Spleen (tissue), 11 donors: Measurements from ENCODE around the gene PRODH2. TPM values are rescaled to one million over a fixed set of nuclear protein-coding genes. Genes with fewer than 3 reads are reported as not detected.

Experiments used
- DNase-seq: peaks from one replicate; pipeline ENCODE4 v3.0.0-alpha.2; 2020
- H3K27ac ChIP-seq, 8 donors: fragments of 200-600 bp; sonication (generic) in 7 of 8; 1 replicate in 4 of 8; 2 replicates in 4 of 8; pipeline versions ENCODE4 v1.5.0 to v1.8.0; 2016 to 2021; ENCODE audit warnings: inconsistent platforms in 4 of 8, mild to moderate bottlenecking in 4 of 8, moderate library complexity in 1 of 8
- H3K27me3 ChIP-seq, 7 donors: fragments of 200-600 bp; sonication (generic) in 6 of 7; replicated peaks in 1 of 7; 1 replicate in 4 of 7; 2 replicates in 3 of 7; pipeline versions ENCODE4 v1.5.0 to v1.8.0; 2016 to 2021; ENCODE audit warnings: inconsistent platforms in 3 of 7, mild to moderate bottlenecking in 1 of 7
- H3K36me3 ChIP-seq, 6 donors: fragments of 200-600 bp; sonication (generic) in 5 of 6; 1 replicate in 4 of 6; 2 replicates in 2 of 6; pipeline versions ENCODE4 v1.5.0 to v1.8.0; 2016 to 2021; ENCODE audit warnings: inconsistent platforms in 2 of 6
- H3K4me1 ChIP-seq, 6 donors: fragments of 200-600 bp; sonication (generic) in 5 of 6; 1 replicate in 3 of 6; 2 replicates in 3 of 6; pipeline versions ENCODE4 v1.5.0 to v1.8.0; 2016 to 2021; ENCODE audit warnings: inconsistent platforms in 3 of 6
- H3K4me3 ChIP-seq, 8 donors: fragments of 200-600 bp; sonication (generic) in 7 of 8; 1 replicate in 4 of 8; 2 replicates in 4 of 8; pipeline versions ENCODE4 v1.5.0 to v1.8.0; 2016 to 2021; ENCODE audit warnings: inconsistent platforms in 4 of 8, mild to moderate bottlenecking in 4 of 8, moderate library complexity in 2 of 8
- H3K9me3 ChIP-seq, 8 donors: fragments of 200-600 bp; sonication (generic) in 7 of 8; 1 replicate in 4 of 8; 2 replicates in 4 of 8; pipeline versions ENCODE4 v1.5.0 to v1.8.0; 2016 to 2021; ENCODE audit warnings: inconsistent platforms in 4 of 8
- POLR2A ChIP-seq, 3 donors: fragments of 450-650 bp; IDR thresholded peaks; one replicate each; pipeline ENCODE4 v1.5.1; 2017; ENCODE audit warnings: antibody characterized with exemption in 3 of 3, mild to moderate bottlenecking in 1 of 3
- POLR2AphosphoS5 ChIP-seq, 3 donors: sonication (generic); formaldehyde crosslinking; IDR thresholded peaks; one replicate each; pipeline ENCODE4 v1.5.1; 2017; ENCODE audit warnings: antibody characterized with exemption in 3 of 3
- WGBS, 5 donors: extraction: QIAGEN DNeasy Blood & Tissue Kit in 3 of 5; methylation state at CpG; one replicate each; pipeline versions ENCODE4 v1.1.5 to v1.1.7; 2013 to 2018; 5-methylcytosine and 5-hydroxymethylcytosine counted together
- intact Hi-C: fragments of 100-400 bp; cut with DNase I; formaldehyde crosslinking; loops from one replicate; pipeline ENCODE4 v1.15.0; 2023; ENCODE audit warnings: low total_unique reads
- polyA plus RNA-seq, 3 donors: library from polyadenylated mRNA; stranded (reverse); fragments of 200-250 nt; gene quantifications; one replicate each; pipeline ENCODE4 v1.2.1, GENCODE V29; 2013
- total RNA-seq, 7 donors: library from RNA; depleted of rRNA in 3 of 7; stranded (reverse); fragments of >200 nt in 3 of 7; fragmentation: NEBNext Ultra II Directional in 4 of 7; extraction: Animal tissue kit (Norgen Biotek cat#: 25700) in 4 of 7; gene quantifications; one replicate each; pipeline versions ENCODE4 v1.1.0 to v1.2.1, GENCODE V29; 2016 to 2021
- TF ChIP-seq, protein P1 (sequence below), 11 experiments: fragments of 200-600 bp in 7 of 11; fragments of 450-650 bp in 4 of 11; sonication (generic) in 4 of 11; IDR thresholded peaks in 8 of 11; conservative IDR thresholded peaks in 3 of 11; 1 replicate in 7 of 11; 2 replicates in 4 of 11; pipeline versions ENCODE4 v1.4.0 to v1.8.0; 2016 to 2021; ENCODE audit warnings: antibody characterized with exemption in 11 of 11, inconsistent platforms in 4 of 11, mild to moderate bottlenecking in 1 of 11
- donor health status: healthy with polysubstance abuse.
- donor health status: DM: no; HTN: no; CAD: no; lungs with moderate emphysema.
- donor health status: DM: no; HTN: no; CAD: no.
- donor health status: Bipolar disorder and iron deficiency.
- donor health status: healthy.
- donor health status: DM: no; HTN: no; CAD: no.
- donor health status: DM: yes; HTN: yes; CAD: no.

Gene PRODH2
- total and polyA plus RNA-seq, 10 donors = 0.06 TPM; not detected in 9

DNA sequence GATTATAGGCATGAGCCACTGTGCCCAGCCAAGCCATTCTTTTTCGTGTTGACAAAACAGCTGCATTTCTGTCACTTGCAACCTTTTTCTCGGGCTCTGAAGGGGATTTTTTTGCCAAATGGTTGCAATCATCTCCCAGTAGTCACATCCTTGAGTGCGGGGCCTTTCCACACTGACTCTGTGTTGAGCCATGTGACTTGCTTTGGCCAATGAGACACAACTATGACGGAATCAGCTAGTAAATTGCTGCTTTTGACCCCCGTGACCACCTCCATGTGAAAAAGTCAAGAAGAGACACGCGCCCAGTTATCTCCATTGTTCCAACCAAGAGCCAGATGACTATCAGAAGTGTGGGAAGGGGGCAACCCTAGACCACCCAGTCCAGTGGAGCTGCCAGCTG, 21.3 kb upstream of the PRODH2 start:
- Histone ChIP-seq H3K27me3 (peaks cover 0 to 84% (median 0%) of the 10 kb centered on the region in 7 donors), H3K36me3 (no peaks in the 10 kb centered on the region), H3K4me3 (no peak overlapping the region), H3K9me3 (peaks cover 0 to 12% (median 11%) of the 10 kb centered on the region in 8 donors), H3K4me1 (no peaks in the 10 kb centered on the region), H3K27ac (no peak overlapping the region)
- DNase-seq = no peak
- TF ChIP-seq POLR2AphosphoS5 (IDR thresholded peaks at IDR 0.05) (no peak), POLR2A (IDR thresholded peaks at IDR 0.05) (no peak)
- TF ChIP-seq, protein P1, sequence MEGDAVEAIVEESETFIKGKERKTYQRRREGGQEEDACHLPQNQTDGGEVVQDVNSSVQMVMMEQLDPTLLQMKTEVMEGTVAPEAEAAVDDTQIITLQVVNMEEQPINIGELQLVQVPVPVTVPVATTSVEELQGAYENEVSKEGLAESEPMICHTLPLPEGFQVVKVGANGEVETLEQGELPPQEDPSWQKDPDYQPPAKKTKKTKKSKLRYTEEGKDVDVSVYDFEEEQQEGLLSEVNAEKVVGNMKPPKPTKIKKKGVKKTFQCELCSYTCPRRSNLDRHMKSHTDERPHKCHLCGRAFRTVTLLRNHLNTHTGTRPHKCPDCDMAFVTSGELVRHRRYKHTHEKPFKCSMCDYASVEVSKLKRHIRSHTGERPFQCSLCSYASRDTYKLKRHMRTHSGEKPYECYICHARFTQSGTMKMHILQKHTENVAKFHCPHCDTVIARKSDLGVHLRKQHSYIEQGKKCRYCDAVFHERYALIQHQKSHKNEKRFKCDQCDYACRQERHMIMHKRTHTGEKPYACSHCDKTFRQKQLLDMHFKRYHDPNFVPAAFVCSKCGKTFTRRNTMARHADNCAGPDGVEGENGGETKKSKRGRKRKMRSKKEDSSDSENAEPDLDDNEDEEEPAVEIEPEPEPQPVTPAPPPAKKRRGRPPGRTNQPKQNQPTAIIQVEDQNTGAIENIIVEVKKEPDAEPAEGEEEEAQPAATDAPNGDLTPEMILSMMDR (IDR thresholded peaks at IDR 0.05 in 8 of 11, conservative IDR thresholded peaks at IDR 0.05 in 3 of 11) = no peak
- WGBS, 5 donors = 54 to 60% (median 59%) methylated on average over 7 of the region's 7 CpGs
- intact Hi-C loops = no loop called here

DNA sequence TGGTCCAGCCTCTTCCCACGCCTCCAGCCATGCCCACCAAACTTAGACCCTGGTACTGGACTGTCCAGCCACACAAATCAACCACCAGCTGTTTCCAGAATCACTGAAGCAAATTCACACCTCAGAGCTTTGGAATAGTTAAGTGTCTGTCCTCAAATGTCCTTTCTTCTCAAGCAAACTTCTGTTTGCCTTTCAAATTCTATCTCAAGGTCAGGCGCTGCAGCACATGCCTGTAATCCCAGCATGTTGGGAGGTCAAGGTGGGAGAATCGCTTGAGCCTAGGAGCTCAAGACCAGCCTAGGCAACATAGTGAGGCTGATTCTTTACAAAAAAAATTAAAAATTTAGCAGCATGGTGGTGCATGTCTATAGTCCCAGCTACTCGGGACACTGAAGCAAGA, 19.4 kb upstream of the PRODH2 start:
- H3K27ac ChIP-seq = no peak overlapping the region
- DNase-seq = no peak
- 73 to 79% (median 75%) methylated on average over 4 of the region's 4 CpGs for WGBS, 5 donors
- H3K36me3 ChIP-seq = no peaks in the 10 kb centered on the region
- peaks cover 0 to 92% (median under 1%) of the 10 kb centered on the region in 7 donors for H3K27me3 ChIP-seq
- intact Hi-C loops = no loop called here
- no peaks in the 10 kb centered on the region for H3K9me3 ChIP-seq
- no peaks in the 10 kb centered on the region for H3K4me1 ChIP-seq
- TF ChIP-seq POLR2AphosphoS5 (IDR thresholded peaks at IDR 0.05) = no peak
- TF ChIP-seq POLR2A (IDR thresholded peaks at IDR 0.05) = no peak
- TF ChIP-seq, protein P1 (IDR thresholded peaks at IDR 0.05 in 8 of 11, conservative IDR thresholded peaks at IDR 0.05 in 3 of 11) = no peak
- H3K4me3 ChIP-seq = no peak overlapping the region

DNA sequence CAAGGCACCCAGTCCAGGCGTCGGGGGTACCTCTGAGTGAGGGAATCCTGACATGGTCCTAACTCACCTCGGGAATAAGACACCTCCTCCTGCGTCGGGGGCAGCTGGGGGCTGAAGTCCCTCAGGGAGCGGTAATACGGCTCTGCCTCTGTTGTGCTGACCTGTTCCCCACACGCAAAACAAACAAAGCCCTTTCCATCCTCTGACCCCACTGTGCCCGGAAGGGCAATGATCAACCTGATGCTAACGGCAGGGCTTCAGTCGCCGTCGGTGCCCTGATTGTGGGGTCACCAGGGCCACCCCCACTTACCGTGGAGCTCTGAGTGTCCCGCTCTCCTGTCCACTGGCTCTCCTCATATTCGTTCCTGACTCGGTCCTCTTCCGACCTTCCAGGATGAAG, 18.3 kb upstream of the PRODH2 start:
- H3K9me3 ChIP-seq = no peaks in the 10 kb centered on the region
- no peaks in the 10 kb centered on the region for H3K36me3 ChIP-seq
- DNase-seq = no peak
- intact Hi-C loops = no loop called here
- peaks cover 0 to 95% (median 6%) of the 10 kb centered on the region in 7 donors for H3K27me3 ChIP-seq
- TF ChIP-seq POLR2A (IDR thresholded peaks at IDR 0.05) (no peak), POLR2AphosphoS5 (IDR thresholded peaks at IDR 0.05) (no peak)
- TF ChIP-seq, protein P1 (IDR thresholded peaks at IDR 0.05 in 8 of 11, conservative IDR thresholded peaks at IDR 0.05 in 3 of 11) = no peak
- 70 to 89% (median 76%) methylated on average over 18 of the region's 18 CpGs for WGBS, 5 donors
- H3K4me3 ChIP-seq = no peak overlapping the region
- no peak overlapping the region for H3K27ac ChIP-seq
- no peaks in the 10 kb centered on the region for H3K4me1 ChIP-seq

GRCh38 chr19:35828692-35829301, 16.2 kb upstream of the PRODH2 start:
- no peaks in the 10 kb centered on the region for H3K4me1 ChIP-seq
- H3K27me3 ChIP-seq = peaks cover 0 to 85% (median 6%) of the 10 kb centered on the region in 7 donors
- H3K36me3 ChIP-seq = no peaks in the 10 kb centered on the region
- H3K9me3 ChIP-seq = no peaks in the 10 kb centered on the region
- DNase-seq = no peak
- TF ChIP-seq, protein P1 (IDR thresholded peaks at IDR 0.05 in 8 of 11, conservative IDR thresholded peaks at IDR 0.05 in 3 of 11) = no peak
- no peak for TF ChIP-seq POLR2AphosphoS5 (IDR thresholded peaks at IDR 0.05)
- no peak for TF ChIP-seq POLR2A (IDR thresholded peaks at IDR 0.05)
- no peak overlapping the region for H3K27ac ChIP-seq
- intact Hi-C loops = no loop called here
- H3K4me3 ChIP-seq = no peak overlapping the region
- 11 to 17% (median 14%) methylated on average over 12 of the region's 12 CpGs for WGBS, 5 donors
